Amniotic epithelial cell (primary cell): ENCODE measurements around the gene DAG1.

Experiments
- DNase-seq: peaks from one replicate; pipeline ENCODE4 v3.0.0-alpha.2; 2010; ENCODE audit warnings: low read depth

Gene DAG1

DNA sequence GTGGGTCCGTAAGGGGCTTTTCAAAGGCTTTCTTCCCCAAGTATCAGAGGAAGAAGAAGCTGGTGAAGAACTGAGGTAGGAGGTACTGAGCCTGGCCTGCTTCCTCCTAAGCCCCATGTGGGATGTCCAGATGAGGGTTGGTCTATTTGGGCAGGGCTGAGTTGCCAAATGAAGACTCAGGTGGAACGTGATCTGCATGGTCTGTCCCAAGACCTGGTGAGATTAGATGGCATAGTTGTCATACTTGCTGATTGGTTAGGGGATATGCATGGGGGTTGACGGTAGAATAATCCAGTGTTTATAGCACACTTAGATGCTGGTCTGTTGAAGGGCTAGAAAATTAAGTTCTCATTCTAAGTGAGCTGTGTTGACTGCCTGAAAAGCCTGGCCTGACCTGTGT is 47.9 kb downstream of the DAG1 start:
- DNase-seq = no peak

DNA sequence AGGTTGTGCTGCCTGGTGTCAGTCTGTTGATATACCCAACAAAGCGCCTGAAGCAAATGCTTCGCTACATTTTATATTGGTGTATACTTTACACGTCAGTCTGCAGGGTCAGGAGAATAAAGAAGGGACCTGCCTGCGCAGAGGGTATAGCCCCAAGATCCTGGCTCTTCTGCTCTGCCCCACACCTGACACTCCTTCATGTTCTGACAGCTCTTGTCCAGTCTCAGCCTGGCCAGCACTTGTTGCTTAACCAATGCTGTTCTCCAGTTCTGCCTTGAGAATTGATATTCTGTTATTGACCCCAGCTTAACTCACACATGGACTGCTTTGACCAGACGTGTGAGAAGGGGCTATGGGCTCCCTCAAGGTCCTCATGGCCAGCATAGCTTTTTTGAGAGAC is 48.4 kb downstream of the DAG1 start:
- DNase-seq = no peak

DNA sequence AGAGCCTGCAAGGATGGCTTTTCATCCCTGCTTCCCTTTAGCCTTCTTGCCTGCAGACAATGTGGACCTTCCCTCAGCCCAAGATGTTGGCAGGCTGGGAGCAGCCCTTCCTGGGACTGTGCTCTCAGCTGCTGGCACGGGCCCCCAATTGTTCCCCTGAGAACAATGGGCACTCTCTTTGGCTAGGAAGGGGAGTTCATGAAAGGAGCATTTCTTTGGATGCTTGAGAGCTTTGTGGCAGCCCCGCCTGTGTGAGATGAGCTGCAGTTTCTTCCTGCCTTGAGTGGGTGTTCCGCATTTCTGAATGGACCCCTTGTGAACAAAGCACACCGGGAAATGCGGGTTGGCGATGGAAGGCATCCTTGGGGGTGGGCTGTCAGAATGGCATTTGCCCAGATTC is 49.2 kb downstream of the DAG1 start:
- no peak for DNase-seq

DNA sequence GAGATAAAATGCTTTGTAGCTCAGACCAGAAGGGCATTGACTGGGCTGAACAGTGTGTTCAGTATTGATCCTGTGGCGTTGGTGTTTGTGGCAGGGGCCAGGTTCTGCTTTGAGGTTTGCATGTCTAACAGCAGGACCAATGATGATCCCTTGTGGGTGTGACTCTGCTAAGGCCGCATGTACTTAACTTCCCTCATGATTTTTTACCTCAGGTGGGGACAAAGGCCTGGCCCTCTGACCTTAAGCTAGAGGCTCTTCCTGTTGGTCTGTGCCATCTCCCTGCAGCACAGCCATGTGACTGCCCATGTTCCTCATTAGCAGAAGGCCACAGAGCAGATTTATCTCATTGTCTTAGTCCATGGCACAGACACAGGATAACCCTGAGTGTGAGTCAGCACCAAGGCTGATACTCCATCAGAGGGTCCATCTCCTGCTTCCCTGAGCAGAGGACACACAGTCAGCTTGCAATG is 49.9 kb downstream of the DAG1 start:
- peak; percentile 10 for DNase-seq

DNA sequence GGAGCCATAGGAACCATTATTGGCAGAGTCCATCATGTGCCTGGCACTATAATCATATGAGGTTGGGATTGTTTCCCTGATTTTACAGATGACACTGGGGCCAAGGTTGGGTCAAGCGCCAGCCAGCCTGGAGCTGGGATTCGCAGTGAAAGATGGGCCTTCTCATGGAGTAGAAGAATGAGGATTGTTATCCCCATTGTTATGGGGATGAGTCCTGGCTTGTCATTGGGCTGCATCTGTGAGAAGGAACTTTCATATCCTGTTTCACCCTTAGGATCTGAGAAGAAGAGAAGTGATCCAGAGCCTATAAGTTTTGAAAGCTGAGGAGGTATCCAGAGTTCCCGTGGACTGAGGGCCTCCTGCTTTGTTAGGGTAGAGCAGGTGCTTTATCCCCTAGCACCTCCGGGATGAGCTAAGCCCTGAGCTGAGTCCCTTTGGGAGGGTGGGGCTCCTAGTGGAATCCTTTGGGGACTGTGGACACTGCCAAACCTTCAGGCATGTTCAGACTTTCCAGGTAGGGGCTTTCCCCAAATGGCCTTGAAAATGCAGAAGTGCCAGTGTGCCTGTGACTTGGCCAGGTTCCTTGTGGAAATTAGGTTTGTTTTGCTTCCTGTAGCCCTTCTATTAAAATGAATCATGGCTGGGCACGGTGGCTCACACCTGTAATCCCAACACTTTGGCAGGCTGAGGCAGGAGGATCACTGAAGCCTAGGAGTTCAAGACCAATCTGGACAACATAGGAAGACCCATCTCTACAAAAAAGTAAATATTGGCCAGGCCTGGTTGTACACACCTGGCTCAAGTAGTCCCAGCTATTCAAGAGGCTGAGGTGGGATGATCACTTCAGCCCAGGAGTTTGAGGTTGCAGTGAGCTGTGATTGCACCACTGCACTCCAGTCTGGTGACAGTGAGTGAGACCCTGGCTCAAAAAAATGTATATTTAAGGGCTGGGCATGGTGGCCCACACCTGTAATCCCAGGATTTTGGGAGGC is 54.0 kb downstream of the DAG1 start:
- no peak for DNase-seq

DNA sequence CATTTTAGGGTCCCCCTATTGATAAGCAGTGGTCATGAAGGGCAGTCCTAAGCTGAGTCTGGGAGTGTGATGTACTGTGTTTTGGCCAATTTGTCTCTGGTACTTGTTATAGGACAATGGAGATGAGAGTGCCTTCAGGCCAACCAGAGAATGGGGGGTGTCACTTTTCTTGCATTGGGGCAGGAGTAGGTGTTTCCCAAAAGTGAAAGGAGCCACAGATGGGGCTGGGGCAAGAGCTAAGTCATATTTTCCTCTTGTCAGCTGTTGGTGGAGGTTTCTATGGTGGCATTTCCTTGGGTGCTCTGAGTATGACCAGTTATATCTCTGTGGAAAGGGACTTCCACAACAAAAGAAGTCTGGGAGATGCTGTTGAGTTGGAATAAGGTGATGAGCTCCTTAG is 59.5 kb downstream of the DAG1 start:
- DNase-seq = no peak

DNA sequence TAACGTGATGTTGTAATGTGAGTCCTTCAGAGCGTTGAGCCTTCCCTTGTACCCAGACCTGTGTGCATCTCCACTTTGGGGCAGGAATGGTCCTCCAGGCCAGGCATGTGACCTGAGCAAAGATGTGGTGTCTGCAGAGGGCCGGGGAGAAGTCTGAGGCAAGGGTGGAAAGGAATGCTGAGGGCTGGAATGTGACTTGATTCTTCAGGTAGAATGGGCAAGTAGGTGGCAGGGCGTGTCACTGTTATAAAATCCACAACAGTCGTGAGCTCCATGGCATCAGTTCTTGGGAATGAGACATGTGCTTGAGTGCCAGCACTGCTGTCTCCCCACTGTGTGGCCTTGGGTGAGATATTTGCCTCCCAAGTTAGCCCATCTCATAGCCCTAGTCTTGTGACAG is 60.2 kb downstream of the DAG1 start:
- no peak for DNase-seq

DNA sequence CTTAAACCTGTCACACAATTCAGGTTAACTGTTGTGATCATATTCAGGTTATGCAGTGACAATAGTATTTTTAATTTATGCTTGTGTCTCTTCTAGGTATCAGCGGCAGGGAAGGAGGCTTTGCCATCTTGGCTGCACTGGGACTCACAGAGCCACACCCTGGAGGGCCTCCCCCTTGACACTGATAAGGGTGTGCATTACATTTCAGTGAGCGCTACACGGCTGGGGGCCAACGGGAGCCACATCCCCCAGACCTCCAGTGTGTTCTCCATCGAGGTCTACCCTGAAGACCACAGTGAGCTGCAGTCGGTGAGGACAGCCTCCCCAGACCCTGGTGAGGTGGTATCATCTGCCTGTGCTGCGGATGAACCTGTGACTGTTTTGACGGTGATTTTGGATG is 60.6 kb downstream of the DAG1 start:
- no peak for DNase-seq

DNA sequence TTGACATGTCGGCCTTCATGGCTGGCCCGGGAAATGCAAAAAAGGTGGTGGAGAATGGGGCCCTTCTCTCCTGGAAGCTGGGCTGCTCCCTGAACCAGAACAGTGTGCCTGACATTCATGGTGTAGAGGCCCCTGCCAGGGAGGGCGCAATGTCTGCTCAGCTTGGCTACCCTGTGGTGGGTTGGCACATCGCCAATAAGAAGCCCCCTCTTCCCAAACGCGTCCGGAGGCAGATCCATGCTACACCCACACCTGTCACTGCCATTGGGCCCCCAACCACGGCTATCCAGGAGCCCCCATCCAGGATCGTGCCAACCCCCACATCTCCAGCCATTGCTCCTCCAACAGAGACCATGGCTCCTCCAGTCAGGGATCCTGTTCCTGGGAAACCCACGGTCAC is 61.2 kb downstream of the DAG1 start:
- DNase-seq = no peak

DNA sequence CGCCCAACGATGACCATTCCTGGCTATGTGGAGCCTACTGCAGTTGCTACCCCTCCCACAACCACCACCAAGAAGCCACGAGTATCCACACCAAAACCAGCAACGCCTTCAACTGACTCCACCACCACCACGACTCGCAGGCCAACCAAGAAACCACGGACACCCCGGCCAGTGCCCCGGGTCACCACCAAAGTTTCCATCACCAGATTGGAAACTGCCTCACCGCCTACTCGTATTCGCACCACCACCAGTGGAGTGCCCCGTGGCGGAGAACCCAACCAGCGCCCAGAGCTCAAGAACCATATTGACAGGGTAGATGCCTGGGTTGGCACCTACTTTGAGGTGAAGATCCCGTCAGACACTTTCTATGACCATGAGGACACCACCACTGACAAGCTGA is 61.6 kb downstream of the DAG1 start:
- no peak for DNase-seq

DNA sequence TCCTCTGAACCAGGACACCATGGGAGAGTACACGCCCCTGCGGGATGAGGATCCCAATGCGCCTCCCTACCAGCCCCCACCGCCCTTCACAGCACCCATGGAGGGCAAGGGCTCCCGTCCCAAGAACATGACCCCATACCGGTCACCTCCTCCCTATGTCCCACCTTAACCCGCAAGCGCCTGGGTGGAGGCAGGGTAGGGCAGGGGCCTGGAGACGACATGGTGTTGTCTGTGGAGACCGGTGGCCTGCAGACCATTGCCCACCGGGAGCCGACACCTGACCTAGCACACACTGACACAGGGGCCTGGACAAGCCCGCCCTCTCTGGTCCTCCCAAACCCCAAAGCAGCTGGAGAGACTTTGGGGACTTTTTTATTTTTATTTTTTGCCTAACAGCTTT is 63.0 kb downstream of the DAG1 start:
- DNase-seq = no peak

DNA sequence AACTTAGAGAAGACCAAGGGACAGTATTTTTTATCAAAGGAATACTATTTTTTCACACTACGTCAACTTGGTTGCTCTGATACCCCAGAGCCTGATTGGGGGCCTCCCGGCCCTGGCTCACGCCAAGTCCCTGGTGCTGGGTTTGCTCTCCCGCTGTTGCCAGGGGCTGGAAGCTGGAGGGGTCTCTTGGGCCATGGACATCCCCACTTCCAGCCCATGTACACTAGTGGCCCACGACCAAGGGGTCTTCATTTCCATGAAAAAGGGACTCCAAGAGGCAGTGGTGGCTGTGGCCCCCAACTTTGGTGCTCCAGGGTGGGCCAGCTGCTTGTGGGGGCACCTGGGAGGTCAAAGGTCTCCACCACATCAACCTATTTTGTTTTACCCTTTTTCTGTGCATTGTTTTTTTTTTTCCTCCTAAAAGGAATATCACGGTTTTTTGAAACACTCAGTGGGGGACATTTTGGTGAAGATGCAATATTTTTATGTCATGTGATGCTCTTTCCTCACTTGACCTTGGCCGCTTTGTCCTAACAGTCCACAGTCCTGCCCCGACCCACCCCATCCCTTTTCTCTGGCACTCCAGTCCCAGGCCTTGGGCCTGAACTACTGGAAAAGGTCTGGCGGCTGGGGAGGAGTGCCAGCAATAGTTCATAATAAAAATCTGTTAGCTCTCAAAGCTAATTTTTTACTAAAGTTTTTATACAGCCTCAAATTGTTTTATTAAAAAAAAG is 63.9 kb downstream of the DAG1 start:
- no peak for DNase-seq

DNA sequence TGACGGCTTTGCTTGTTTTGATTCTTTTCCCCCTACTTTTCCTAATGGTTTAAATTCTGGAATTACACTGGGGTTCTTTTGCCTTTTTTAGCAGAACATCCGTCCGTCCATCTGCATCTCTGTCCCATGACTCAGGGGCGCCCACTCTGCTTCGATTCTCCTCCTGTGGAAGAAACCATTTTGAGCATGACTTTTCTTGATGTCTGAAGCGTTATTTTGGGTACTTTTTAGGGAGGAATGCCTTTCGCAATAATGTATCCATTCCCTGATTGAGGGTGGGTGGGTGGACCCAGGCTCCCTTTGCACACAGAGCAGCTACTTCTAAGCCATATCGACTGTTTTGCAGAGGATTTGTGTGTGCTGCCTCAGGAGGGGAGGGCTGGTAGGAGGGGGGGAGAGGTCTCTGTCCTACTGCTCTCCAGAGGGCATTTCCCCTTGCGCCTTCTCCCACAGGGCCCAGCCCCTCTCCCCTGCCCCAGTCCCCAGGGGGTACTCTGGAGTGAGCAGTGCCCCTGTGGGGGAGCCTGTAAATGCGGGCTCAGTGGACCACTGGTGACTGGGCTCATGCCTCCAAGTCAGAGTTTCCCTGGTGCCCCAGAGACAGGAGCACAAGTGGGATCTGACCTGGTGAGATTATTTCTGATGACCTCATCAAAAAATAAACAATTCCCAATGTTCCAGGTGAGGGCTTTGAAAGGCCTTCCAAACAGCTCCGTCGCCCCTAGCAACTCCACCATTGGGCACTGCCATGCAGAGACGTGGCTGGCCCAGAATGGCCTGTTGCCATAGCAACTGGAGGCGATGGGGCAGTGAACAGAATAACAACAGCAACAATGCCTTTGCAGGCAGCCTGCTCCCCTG is 64.7 kb downstream of the DAG1 start:
- peak; percentile 5 for DNase-seq

DNA sequence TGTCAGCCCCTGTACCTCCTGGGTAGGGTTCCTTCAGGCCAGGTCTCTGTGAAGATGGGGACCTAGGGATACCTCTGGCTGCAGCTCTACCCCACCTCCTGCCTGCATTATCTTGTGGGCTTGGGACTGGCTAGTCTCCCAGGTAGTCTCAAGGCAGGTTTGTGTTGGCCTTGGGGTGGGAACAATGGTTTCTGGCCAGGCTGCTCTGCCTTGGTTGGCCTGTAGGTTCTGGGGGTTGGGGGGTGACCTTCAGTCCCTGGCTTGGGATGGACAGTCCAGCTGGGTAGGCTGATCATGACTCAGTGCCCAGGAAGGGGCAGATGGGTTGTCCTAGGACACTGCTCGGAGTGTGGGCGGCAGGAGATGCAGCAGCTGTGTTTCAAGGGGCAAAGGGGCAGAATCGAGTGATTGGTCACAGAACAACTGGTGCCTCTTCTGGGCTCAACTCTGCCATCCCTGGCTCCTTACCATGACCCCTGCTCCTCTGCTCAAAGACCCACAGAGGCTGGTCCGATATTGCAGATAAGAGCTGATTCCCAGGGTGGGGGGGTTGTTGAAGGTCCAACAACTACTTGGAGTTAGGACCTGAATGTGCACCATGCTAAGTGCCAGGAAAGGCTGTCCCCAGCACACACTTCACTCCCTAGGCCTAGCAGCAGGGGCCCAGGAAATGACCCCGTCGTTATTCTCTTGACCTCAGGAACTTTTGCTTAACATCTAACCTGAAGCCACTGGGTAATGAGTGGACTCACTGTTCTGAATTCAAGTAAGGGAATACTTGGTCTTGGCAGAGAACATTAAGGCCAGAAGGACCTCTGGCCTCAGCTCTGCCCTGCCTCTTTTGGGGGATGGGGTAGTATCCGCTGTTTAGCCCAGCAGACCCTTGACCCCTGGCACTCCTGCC is 66.2 kb downstream of the DAG1 start:
- no peak for DNase-seq

DNA sequence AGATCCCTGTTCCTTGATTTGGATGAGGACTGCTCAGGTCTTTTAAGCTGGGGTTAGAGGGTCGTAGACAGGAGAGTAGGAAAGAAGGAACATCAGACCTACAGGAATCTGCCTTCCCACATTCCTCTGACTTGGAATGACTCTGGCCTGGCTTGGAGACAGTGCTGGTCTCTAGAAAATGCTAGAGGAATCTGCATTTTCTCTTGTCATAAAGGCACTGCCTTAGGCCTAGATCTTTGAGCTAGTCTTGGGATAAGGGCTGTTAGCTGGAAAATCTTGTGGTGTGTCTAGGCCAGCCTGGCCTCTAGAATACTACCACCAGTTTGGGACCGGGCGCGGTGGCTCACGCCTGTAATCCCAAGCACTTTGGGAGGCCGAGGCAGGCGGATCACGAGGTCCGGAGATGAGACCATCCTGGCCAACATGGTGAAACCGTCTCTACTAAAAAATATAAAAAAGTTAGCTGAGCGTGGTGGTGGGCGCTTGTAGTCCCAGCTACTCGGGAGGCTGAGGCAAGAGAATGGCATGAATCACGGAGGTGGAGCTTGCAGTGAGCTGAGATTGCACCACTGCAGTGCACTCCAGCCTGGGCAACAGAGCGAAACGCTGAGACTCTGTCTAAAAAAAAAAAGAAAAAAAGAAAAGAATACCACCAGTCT is 66.9 kb downstream of the DAG1 start:
- DNase-seq = peak; percentile 8

DNA sequence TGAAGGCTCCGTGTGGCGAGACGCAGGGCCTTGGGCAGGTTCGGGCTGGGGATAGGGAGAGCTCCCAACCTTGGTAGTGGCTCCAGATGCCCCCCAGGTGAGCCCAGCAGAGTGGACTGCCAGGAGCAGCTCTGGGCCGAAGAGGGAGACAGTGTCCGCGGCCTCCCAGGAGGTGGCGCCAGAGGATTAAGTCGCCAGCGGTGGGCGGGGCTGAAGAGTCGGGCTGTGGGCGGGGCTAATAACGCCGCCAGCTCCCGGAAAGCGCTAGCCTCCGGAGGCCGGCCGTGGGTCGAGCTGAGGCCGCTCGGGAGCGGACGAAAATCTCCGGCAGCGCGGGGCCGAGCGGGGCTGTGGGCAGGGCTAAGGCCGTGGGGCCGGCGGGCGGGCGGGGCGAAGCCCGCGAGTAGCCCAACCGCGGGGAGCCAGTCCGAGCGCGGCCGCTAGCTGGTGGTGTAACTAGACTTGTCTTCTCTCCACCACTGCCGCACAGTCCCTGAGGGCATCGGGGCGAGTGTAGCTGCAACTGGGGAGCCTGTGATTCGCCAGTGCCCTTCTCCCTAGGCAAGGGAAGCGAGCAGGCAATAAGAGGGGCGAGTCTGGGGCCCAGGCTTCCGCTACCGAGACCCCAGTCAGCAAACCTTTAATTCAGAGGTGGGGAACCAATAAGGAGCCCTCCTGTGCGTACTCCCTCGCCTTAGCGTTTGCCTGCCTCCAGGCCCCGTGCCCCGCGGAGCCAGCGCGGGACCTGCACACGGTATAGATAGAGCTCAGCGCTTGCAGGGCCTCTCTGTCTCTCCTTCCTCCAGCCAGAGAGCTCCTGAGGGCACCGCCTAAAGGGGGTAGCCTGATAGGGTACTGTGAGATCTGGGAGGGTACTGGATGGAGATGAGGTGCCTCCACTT is 69.8 kb downstream of the DAG1 start:
- DNase-seq = peak; percentile 89

DNA sequence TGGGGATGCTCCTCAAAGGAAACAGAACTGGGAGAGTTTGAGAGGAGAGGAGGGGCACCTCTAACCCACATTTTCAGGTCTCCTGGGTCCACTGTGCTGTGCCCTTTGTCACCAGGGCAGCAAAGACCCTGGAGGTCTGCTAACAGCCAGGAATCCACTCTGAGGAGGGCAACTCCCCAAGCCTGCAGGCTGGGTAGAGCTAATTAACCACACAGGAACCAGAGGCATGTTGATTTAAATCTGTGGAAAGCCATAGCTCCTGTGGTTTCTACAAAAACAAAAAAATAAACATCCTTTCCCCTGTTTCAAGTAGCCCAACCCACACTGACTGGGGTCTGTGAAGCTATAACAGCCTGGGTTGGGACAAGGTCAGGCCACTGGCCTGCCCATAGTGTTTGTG is 82.0 kb downstream of the DAG1 start:
- DNase-seq = no peak

DNA sequence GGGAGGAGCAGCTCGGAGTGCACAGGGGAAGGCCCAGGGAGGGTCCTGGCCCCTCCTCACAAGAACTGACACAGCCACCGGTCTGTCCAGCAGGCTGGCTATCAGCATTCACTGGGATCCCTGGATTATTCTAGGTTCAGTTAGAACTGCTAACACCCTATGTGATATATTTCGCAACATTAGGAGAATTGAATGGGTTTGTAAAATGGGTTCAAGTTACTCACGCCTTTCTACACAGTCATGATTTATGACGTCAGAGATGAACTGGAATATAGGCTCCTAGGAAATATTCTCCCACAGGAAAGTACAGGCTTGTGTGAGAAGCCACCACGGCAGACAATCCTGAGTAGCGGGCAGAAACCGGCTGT is 83.2 kb downstream of the DAG1 start:
- DNase-seq = peak; percentile 48
